CD4-positive, alpha-beta T cell treated with Interleukin-1 beta for 1 hour (primary cell): ENCODE data around the gene NCOA5.
A peak's percentile ranks its signal among the peaks of the same experiment; 100 is the strongest.

ENCODE experiments used
- DNase-seq, 2 donors: peaks; one replicate each; pipeline ENCODE4 v3.0.0-alpha.2; 2020 to 2022

Gene NCOA5

DNA sequence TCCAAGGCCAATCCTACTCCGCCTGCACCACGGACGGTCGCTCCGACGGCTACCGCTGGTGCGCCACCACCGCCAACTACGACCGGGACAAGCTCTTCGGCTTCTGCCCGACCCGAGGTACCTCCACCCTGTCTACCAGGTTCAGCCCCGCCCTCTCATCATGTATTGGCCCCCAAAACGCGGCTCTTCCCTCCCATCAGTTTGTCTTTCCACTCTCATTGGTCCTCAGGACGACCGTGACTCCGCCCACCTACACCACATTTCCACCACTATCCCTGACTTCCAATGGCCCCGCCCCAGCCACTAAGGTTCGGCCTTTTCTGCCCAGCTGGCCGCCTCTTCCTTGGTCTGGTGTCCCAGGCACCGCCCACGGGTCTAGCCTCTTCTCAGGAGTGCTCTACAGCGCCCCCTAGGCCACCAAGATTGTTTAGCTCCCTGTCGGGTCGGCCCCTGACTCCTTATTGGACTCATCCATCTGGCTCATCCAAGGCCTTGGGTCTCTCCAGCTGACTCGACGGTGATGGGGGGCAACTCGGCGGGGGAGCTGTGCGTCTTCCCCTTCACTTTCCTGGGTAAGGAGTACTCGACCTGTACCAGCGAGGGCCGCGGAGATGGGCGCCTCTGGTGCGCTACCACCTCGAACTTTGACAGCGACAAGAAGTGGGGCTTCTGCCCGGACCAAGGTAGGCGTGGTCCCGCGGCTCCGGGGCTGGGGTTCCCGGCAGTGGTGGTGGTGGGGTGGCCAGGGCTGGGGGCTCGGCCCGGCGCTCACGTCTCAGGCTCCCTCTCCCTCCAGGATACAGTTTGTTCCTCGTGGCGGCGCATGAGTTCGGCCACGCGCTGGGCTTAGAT lies 77.9 kb downstream of the NCOA5 start:
- DNase-seq, result peak; percentile 30 to 63
